ENCODE results near the gene RING1.

DNA sequence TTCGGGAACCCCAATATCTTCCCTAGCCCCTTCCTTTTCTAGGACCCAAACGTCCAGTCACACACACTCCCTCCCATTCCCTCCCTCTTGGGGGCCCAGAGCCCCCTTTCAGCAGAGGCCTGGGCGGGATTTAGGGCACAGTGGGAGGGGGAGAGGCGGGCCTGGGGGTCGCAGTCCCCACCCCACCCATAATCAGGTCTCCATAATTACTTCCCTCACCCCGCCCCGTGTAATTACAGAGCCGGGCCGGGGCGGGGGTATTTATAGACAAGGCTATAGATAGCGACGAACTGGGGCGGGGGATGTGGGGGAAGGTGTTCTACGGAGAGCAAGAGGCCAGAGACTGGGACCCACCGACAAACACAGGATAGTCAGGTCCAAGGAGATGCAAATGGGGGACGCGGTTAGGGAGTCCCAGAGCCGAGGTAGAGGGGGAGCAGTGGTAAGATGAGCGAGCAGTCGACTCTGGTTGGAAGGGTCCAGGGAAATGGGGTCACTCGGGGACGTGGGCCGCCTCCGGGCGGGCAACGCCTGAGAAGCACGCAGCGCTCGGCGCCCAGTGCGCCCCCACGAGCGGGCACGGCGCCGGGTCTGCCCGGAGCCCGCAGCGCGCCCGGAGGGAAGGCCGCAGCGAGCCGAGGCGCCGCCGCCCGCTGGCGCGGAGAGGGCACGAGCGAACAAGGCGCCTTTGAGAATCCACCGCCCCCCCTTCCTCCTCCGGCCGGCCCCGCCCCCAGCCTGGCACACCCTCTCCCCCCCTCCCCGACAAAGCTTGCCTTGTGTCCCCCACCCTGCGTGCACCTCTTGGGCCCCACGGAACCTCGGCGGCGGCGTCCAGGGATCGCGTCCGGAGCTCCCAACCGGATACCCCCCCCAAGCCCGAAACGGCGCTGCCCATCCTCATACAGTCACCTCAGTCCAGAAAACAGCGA is 15.4 kb upstream of the RING1 start:
- TF ChIP-seq, protein P1, sequence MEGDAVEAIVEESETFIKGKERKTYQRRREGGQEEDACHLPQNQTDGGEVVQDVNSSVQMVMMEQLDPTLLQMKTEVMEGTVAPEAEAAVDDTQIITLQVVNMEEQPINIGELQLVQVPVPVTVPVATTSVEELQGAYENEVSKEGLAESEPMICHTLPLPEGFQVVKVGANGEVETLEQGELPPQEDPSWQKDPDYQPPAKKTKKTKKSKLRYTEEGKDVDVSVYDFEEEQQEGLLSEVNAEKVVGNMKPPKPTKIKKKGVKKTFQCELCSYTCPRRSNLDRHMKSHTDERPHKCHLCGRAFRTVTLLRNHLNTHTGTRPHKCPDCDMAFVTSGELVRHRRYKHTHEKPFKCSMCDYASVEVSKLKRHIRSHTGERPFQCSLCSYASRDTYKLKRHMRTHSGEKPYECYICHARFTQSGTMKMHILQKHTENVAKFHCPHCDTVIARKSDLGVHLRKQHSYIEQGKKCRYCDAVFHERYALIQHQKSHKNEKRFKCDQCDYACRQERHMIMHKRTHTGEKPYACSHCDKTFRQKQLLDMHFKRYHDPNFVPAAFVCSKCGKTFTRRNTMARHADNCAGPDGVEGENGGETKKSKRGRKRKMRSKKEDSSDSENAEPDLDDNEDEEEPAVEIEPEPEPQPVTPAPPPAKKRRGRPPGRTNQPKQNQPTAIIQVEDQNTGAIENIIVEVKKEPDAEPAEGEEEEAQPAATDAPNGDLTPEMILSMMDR (IDR thresholded peaks at IDR 0.05; ENCODE audit: insufficient read depth, low read depth, low read length) = no peak
- TF ChIP-seq EZH2 (IDR thresholded peaks at IDR 0.05; ENCODE audit: insufficient read depth, low read length) = peak; percentile 58

All from astrocyte (in vitro differentiated cells and primary cell).